GM18873 (cell line): ENCODE measurements around the gene SLC26A1.
"Not testable (repeated sequence)": the region's sequence is repeated elsewhere in the genome, so short reads cannot be mapped to it uniquely, and the experiment has no call there.

Experiments
- ATAC-seq: cut with Tn5 transposase; IDR thresholded peaks from one replicate; pipeline ENCODE4 v1.9.1; 2021; ENCODE audit warnings: mild to moderate bottlenecking, moderate library complexity, moderate number of reproducible peaks; ENCODE audit not compliant: unreplicated experiment, low FRiP score

SLC26A1 gene

DNA sequence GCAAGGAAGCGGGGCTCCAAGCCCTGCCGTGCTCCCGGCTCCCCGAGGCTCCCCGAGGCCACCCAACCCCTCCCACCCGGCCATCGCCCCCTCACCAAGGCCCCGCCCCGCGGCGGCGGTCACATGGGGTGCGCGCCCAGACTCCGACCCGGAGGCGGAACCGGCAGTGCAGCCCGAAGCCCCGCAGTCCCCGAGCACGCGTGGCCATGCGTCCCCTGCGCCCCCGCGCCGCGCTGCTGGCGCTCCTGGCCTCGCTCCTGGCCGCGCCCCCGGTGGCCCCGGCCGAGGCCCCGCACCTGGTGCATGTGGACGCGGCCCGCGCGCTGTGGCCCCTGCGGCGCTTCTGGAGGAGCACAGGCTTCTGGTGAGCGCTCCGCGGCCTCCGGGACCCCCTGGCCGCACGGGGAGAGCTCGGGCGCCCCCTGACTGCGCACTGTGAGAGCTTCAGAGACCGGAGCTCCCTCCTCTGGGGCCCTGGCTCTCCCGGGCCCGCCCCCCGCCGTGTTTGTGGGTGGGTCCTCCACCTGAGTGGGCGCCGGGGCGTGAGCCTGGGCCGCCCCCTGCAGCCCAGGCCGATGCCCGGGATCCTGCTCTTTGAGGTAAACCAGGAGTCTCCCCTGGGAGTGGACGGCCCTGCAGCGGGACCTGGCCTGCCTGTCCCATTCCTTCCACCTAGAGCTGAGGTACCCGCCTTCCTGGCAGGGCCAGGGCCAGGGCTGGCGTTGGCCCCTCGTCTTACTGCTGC, 6.2 kb downstream of the SLC26A1 start, which contains the start of gene IDUA:
Gene IDUA (plus strand): TSS at position 166 of the 745 bp plus-strand sequence. CDS start 41 bp downstream, at position 207.
- no peak for ATAC-seq

GRCh38 chr4:986428-986878, 6.8 kb downstream of the SLC26A1 start:
- ATAC-seq = no peak

DNA sequence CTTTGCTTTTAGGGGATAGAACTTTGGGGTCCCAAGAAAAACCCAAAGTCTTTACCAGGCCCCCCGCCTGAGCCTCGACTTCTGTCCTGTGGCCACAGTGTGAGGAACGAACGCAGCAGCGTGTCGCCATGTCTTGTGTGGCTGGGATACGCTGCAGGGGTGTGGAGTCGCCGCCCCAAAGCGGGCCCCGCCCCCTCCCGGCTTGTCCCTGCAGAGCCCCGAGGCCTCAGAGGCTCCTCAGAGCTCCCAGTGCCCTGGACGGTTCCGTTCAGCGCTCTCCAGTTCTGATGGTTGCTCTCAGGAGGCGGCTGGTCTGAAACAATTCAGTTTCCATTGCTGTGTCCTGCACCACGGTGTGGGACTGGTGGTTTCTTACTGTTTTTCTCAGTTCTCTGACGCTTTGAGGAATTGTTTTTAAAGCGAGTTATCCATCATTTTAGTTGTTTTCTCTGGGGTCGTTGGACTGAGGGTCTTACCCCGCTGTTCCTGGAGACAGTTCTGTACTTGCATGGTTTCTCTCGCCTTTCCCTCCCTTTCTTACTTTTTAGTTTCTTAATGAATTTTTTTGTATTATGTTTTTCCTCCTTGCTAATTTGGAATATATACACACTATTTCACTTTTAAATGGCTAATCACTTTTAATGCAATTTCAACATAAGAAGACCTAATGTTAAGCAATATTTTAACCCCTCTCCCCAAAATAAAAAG, 7.9 kb downstream of the SLC26A1 start:
- no peak for ATAC-seq

- ATAC-seq = no peak
These were observed 8.7 kb downstream of the SLC26A1 start for GRCh38 chr4:984336-985054.

DNA sequence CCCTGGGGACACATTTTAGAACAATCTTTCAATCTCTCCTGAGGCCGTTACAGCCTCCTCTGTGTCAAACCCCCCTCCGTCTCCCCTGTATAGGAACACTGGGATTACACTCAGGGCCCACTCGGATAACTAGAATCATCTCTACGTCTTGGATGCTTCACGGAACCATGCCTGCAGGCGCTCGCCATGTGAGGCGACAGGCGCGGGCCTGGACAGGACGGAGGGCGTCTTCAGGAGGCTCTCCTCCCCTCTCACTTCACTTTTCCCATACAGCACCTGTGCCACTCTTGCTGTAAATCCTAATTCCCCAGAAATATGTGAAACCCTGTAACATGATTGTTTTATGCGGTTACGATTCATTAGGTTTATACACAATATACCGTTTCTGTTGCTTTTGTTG, 10.4 kb downstream of the SLC26A1 start:
- no peak for ATAC-seq

GRCh38 chr4:982291-982690, 10.9 kb downstream of the SLC26A1 start:
- no peak for ATAC-seq

DNA sequence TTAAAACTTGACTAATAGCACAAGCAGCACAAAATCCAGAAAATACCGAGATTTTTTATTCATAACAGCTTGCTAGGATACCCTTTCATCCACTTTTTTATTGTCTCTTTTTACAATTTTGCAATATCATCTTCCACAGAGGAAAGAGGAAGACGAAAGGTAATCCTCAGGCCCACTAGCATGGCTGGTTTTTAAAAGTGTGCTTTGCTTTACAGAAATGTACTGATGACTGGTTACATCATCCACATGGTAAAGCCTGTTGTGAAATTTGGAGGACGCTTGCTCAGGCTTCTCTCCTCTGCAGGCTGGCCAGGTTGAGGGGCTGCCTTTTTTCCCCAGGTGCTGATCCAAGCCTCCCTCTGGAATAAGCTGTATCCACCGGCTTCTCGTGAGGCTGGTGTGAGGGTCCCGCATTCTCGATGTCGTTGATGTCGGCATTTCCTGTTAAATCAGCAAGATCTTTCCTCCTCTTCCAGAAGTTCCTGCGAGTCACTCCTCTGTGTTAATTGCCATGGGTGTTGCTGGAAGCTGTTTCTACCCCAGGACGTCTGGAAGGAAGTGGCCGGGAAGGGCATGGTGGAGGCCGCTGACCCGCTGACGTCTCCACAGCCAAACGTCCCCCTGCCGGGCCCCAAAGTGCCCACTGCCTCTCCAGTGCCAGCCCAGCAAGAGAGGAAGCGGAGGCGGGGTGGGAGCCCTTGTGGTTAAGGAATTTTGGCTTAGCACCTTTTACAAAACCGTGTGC, 14.1 kb downstream of the SLC26A1 start:
- ATAC-seq = no peak

- not testable (repeated sequence) for ATAC-seq
These were observed 17.2 kb downstream of the SLC26A1 start for GRCh38 chr4:976016-976415.

DNA sequence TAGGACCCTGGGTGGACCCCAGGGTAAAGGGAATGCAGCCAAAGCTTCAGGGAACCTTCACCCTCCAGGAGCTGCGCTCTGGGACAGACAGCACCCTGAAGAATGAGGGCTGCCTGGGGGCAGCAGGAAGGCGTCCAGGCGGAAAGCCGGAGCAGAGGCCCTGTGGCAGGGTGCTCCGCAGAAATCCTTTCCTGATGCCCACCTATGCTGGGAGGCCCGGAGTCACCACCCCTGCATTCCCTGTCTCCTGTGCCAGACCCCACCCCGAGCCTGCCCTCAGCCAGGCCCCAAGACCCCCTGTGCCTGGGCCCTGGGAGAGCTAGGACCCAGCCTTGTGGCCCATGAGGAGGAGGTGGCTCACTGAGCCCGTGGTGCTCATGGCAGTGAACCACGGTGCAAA, 18.5 kb downstream of the SLC26A1 start:
- ATAC-seq = no peak

DNA sequence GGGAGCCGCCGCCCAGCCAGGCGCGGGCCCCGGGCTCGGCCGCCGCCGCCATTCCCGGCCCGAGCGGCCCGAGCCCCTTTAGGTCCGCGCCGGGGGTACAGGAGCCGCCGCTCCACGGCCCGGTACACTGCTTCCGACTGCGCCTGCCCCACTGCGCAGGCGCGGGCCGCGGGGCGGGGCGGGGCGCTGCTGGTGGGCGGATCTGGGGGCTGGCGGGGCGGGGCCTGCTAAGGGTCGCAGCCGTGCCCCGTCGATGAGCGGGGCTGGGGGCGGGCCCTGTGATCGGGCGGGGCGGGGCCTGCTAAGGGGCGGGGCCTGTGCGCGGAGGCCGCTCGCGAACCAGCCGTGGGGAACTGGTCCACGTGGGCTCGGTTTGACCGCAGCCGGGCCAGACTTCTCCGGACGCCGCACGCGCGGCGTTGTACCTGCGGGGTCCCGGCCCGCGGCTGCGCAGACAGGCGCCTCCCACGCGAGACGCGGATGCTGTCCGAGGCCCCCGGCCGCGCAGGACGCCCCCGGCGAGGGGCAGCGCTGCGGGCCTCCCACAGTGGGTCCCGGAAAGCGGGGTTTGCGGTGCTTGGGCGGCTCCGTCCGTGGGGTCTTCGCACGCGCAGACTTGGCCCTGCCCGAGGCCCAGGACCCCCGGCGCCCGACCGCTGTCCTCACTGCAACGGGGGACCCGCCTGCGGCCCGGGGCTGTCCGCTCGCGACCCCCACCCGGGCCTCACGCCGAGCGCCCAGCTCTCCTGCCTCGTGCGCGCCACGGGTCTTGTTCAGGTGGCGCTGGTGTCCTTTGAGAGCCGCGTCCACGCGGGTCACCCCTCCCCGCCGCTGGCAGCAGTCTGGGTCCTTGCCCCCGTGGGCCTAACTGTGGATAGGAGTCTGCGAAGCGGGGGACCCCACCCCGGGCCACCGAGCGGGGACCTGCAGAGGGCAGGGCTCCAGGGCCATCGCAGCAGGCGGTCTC, 19.5 kb downstream of the SLC26A1 start, which contains the start of gene DGKQ:
Gene DGKQ (minus strand): TSS at position 139 of the 967 bp plus-strand sequence. CDS start 87 bp downstream, at position 52.
- ATAC-seq = no peak

- no peak for ATAC-seq
These were observed 20.4 kb downstream of the SLC26A1 start for GRCh38 chr4:972651-973424.

DNA sequence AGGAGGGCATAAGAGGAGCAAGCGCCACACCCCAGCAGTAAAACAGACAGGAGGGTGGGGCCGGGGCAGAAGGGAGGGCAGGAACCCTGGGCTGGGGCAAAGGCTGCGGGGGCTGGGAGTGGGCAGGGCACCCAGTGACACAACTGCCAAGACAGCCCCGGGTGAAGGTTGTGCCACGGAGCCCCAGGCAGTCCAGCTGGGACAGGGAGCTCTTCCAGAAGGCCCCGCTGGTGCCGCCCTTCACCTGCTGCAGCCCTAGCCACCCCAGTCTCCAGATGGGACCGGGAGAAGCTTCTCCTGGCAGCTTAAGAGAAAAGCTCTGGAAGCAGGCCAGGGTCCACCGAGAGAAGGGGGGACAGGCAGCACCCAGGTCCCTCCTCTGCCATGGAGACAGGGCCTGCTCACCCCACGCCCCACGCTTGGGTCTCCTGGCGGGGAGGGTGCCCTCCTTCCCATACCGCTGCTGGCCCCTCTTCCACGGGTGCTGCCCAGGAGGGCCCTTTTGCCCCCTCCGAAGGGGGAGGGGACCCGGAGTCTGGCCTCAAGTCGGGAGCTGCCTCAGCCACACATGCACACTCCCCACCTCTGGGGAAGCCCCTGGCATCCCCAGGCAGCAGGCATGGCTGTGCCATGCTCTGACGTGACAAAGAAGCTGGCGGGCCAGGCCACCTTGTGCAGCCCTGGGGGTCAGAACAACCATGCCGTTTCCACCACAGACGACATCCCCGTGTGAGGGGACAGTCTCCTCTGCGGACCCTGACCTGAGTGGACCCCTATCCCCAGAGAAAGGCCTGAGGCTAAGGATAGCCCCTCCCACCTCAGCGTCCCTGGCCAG, 21.3 kb downstream of the SLC26A1 start:
- no peak for ATAC-seq

DNA sequence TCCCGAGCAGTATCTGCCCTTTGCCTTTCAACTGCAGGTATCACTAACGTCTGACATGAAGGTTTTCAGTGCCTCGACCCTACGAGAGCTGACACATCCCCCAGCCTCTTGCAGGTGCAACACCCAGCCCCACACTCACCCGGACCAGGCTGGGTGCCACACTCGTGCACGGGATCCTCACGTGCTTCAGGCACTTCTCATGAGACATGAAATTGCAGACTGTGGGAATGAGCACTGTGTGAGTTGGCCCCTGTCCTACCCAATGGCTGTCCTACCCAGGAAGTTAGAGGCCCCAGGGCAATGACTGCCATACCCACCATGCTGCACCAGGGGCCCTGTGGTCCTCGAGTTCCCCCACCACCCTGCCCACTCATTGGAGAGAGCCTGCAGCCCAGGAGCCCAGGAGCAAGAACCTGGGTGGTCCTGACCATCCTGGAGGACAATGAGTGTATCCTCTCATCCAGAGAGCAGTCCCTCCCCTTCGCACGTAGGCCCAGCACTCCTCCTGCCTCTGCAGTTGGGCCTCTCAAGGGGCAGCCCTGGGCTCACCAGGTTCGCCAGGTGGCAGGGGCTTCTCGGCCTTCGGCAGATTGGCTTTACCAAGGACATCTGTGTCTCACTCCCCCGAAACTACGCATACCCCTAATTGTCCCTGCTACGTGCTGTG, 22.2 kb downstream of the SLC26A1 start:
- no peak for ATAC-seq

GRCh38 chr4:970046-970745, 23.0 kb downstream of the SLC26A1 start:
- no peak for ATAC-seq

DNA sequence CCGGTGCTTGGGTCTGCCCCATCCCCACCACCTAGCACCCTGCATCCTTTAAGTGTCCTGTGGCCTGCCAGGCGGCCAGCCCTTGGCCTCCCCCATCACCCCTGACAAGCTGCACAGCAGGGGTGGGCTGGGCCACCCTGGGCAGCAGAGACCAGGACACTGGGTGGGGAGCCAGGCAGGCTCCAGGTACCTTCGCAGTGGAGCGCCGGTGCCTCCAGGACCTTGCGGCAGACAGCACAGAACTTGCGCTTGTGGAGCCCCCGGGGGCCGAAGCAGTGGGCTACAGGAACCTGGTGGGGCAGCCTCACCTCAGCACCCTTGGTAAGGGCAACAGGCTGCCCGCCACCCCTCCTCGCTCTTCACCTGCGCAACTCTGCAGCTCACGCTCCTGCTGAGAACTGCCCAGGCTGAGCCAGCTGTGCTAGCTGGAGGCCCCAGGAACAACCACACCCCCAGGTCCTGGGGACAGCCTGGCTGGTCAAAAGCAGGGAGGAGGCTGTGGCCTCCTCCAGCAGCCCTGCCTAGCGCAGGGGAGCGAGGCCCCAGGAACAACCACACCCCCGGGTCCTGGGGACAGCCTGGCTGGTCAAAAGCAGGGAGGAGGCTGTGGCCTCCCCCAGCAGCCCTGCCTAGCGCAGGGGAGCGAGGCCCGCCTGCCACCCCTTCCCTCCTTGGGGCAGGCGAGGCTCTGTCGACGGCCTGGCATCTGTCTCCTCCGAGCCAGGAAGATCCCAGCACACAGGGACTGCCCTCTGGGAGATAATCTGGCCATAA, 24.4 kb downstream of the SLC26A1 start:
- ATAC-seq = no peak

DNA sequence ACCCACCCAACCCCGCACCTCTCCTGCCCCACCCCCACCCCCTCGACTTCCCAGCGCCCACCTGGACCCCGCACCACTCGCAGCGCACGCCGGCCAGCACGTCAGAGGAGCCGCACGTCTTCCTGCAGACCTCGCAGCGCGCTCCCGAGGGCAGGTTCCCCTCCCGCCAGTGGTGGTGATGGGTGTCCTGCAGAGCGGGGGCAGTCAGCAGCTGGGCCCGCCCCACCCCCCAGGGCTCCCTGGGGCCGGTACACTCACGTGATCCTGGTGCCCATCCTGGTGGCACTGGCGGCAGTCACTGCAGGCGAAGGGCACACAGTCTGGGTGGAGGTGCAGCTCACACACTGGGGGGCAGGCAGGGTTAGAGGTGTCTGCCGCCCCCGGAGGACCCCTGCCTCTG, 25.0 kb downstream of the SLC26A1 start:
- ATAC-seq = no peak
